ENCODE results near the gene DGKG.

DNA sequence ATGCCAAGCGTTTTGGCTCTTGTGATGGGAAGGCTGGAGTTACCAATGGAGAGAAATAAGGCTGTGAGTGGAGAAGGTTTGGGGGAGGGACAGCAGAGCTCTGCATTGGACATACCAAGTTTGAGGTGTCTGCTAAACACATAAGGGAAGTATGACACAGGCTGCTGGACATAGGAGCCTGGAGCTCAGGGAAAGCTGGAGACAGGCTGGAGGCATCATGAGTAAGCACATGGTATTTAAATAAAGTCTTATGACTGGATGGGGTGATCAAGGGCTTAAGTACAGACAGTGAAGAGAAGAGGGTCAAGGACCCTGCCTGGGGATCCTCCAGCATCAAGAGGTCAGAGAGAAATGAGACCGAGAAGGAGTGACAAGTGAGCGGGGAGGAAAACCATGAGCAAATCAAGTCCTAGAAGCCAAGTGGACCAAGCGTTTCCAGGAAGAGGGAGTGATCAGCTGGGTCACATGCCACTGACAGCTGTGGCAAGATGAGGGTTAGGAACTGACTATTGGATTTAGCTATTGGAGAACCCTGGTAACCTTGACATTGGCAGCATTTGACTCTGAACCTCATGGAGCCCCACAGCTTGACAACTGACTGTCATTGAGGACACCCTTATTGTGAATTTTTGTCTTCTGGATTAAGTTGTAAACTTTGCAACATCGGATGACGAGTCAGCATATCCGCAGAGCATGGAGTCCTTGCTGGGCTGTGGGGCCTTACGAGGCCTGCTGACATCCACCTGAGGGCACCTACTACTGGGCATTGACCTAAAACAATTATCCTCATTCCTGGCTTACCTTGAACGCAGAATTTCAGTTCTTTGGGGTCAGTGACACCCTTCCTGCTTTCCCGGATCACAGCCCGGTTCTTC lies 174.4 kb downstream of the DGKG start:
- no peak for TF ChIP-seq RFX5 (IDR thresholded peaks at IDR 0.05; ENCODE audit: low read length)
- TF ChIP-seq GABPA (IDR thresholded peaks at IDR 0.05; ENCODE audit: low read depth) = no peak
- no peak for TF ChIP-seq GATA2 (CRISPR knock-in tag; IDR thresholded peaks at IDR 0.05)
- TF ChIP-seq, protein P1, sequence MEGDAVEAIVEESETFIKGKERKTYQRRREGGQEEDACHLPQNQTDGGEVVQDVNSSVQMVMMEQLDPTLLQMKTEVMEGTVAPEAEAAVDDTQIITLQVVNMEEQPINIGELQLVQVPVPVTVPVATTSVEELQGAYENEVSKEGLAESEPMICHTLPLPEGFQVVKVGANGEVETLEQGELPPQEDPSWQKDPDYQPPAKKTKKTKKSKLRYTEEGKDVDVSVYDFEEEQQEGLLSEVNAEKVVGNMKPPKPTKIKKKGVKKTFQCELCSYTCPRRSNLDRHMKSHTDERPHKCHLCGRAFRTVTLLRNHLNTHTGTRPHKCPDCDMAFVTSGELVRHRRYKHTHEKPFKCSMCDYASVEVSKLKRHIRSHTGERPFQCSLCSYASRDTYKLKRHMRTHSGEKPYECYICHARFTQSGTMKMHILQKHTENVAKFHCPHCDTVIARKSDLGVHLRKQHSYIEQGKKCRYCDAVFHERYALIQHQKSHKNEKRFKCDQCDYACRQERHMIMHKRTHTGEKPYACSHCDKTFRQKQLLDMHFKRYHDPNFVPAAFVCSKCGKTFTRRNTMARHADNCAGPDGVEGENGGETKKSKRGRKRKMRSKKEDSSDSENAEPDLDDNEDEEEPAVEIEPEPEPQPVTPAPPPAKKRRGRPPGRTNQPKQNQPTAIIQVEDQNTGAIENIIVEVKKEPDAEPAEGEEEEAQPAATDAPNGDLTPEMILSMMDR (IDR thresholded peaks at IDR 0.05) = no peak
